ENCODE results near the gene ACACB.

DNA sequence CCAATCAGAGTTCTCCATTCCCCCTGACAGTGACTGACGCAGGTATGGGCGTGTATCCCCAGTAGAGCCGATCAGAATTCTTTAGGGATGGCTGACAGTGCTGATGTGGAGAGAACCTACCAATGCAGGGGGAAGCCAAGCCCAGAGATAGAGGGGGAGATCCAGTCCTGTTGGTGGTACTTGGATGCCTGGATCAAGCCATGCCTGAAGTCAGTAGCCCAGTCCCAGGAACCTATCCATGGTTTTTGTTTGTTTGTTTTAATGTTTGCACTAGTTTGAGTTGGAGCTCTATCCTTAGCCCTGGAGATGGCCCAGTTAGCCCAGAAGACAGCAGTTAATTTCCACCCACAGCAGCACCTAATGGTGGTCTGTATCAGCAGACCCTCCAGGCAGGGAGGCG lies 152.5 kb downstream of the ACACB start:
- TF ChIP-seq, protein P1, sequence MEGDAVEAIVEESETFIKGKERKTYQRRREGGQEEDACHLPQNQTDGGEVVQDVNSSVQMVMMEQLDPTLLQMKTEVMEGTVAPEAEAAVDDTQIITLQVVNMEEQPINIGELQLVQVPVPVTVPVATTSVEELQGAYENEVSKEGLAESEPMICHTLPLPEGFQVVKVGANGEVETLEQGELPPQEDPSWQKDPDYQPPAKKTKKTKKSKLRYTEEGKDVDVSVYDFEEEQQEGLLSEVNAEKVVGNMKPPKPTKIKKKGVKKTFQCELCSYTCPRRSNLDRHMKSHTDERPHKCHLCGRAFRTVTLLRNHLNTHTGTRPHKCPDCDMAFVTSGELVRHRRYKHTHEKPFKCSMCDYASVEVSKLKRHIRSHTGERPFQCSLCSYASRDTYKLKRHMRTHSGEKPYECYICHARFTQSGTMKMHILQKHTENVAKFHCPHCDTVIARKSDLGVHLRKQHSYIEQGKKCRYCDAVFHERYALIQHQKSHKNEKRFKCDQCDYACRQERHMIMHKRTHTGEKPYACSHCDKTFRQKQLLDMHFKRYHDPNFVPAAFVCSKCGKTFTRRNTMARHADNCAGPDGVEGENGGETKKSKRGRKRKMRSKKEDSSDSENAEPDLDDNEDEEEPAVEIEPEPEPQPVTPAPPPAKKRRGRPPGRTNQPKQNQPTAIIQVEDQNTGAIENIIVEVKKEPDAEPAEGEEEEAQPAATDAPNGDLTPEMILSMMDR (IDR thresholded peaks at IDR 0.05) = no peak
- no peak for TF ChIP-seq POLR2A (IDR thresholded peaks at IDR 0.05)

Data from Peyer's patch (tissue), 4 donors.